ENCODE results near the gene RTN3. TPM values are rescaled to one million over a fixed set of nuclear protein-coding genes. Genes with fewer than 3 reads are reported as not detected.

The RTN3 gene
- total and polyA plus RNA-seq, 4 donors: 82.1 to 102 (median 92.6) TPM

DNA sequence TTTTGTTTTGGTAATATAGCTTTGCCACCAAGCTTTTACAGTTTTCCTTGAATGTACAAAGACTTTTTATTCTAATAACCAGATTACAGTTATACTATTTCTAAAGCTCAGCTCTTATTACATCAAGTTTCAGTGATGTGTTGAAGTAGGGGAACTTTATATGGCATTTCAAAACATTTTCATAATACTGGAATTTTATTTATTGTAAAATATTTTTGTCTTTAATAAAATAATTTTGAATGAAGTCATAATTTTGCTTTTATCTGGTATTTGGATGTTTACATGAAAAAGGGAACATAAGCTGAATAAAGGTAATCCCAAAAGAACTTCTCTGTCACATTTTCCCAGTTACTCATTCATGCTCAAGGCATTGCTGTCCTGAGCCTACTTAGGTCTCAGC lies 34.7 kb downstream of the RTN3 start:
- Histone ChIP-seq H3K27ac (ENCODE audit: low read depth in 1 of 2, low read length in 1 of 2) (no peak overlapping the region), H3K9ac (ENCODE audit: insufficient read depth in 1 of 2, low read length in 2 of 2) (no peak overlapping the region), H3K9me3 (ENCODE audit: control insufficient read depth in 4 of 4, insufficient read depth in 3 of 4, low read length in 3 of 4) (no peaks in the 10 kb centered on the region), H3K4me1 (ENCODE audit: control insufficient read depth in 5 of 5, insufficient read depth in 5 of 5, low read length in 5 of 5) (peaks cover 0 to 4% (median under 1%) of the 10 kb centered on the region in 5 donors), H3K36me3 (ENCODE audit: control insufficient read depth in 4 of 4, insufficient read depth in 4 of 4, low read length in 4 of 4) (peaks cover 0 to 2% (median 0%) of the 10 kb centered on the region in 4 donors), H3K27me3 (ENCODE audit: control insufficient read depth in 3 of 3, insufficient read depth in 3 of 3, low read length in 2 of 3) (no peaks in the 10 kb centered on the region), H3K4me3 (no peak overlapping the region)
- no peak for ATAC-seq (ENCODE audit: insufficient read depth, low FRiP score)
- TF ChIP-seq, protein P1, sequence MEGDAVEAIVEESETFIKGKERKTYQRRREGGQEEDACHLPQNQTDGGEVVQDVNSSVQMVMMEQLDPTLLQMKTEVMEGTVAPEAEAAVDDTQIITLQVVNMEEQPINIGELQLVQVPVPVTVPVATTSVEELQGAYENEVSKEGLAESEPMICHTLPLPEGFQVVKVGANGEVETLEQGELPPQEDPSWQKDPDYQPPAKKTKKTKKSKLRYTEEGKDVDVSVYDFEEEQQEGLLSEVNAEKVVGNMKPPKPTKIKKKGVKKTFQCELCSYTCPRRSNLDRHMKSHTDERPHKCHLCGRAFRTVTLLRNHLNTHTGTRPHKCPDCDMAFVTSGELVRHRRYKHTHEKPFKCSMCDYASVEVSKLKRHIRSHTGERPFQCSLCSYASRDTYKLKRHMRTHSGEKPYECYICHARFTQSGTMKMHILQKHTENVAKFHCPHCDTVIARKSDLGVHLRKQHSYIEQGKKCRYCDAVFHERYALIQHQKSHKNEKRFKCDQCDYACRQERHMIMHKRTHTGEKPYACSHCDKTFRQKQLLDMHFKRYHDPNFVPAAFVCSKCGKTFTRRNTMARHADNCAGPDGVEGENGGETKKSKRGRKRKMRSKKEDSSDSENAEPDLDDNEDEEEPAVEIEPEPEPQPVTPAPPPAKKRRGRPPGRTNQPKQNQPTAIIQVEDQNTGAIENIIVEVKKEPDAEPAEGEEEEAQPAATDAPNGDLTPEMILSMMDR (IDR thresholded peaks at IDR 0.05; ENCODE audit: control extremely low read depth, extremely low read depth): no peak
- no peak for DNase-seq

DNA sequence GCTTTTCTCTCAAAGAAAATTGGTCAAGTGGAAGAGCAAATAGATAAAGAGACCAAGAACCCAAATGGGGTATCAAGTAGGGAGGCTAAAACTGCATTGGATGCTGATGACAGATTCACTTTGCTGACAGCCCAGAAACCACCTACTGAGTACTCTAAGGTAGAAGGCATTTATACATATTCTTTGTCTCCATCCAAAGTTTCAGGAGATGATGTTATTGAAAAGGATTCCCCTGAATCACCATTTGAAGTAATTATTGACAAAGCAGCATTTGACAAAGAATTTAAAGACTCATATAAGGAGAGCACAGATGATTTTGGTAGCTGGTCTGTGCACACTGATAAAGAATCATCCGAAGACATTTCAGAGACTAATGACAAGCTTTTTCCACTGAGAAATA lies 37.7 kb downstream of the RTN3 start:
- H3K4me1 ChIP-seq (ENCODE audit: control insufficient read depth in 5 of 5, insufficient read depth in 5 of 5, low read length in 5 of 5): peaks cover 0 to 4% (median 0%) of the 10 kb centered on the region in 5 donors
- DNase-seq (no peak), ATAC-seq (ENCODE audit: insufficient read depth, low FRiP score) (no peak)
- no peak overlapping the region for H3K27ac ChIP-seq (ENCODE audit: low read depth in 1 of 2, low read length in 1 of 2)
- WGBS, 2 donors: 79 to 87% methylated on average over 1 of the region's 1 CpG
- H3K9ac ChIP-seq (ENCODE audit: insufficient read depth in 1 of 2, low read length in 2 of 2): no peak overlapping the region
- TF ChIP-seq, protein P1 (IDR thresholded peaks at IDR 0.05; ENCODE audit: control extremely low read depth, extremely low read depth): no peak
- no peaks in the 10 kb centered on the region for H3K9me3 ChIP-seq (ENCODE audit: control insufficient read depth in 4 of 4, insufficient read depth in 3 of 4, low read length in 3 of 4)
- peaks cover 0 to 2% (median 0%) of the 10 kb centered on the region in 4 donors for H3K36me3 ChIP-seq (ENCODE audit: control insufficient read depth in 4 of 4, insufficient read depth in 4 of 4, low read length in 4 of 4)
- no peaks in the 10 kb centered on the region for H3K27me3 ChIP-seq (ENCODE audit: control insufficient read depth in 3 of 3, insufficient read depth in 3 of 3, low read length in 2 of 3)
- no peak overlapping the region for H3K4me3 ChIP-seq

DNA sequence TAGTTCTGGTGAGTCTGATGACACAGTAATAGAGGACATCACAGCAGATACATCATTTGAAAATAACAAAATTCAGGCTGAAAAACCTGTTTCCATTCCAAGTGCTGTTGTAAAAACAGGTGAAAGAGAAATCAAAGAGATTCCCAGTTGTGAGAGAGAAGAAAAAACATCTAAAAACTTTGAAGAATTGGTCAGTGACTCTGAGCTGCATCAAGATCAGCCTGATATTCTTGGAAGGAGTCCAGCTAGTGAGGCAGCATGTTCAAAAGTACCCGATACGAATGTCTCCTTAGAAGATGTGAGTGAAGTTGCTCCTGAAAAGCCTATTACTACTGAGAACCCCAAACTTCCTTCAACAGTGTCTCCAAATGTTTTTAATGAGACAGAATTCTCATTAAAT lies 38.7 kb downstream of the RTN3 start:
- H3K9ac ChIP-seq (ENCODE audit: insufficient read depth in 1 of 2, low read length in 2 of 2): no peak overlapping the region
- no peaks in the 10 kb centered on the region for H3K9me3 ChIP-seq (ENCODE audit: control insufficient read depth in 4 of 4, insufficient read depth in 3 of 4, low read length in 3 of 4)
- ATAC-seq (ENCODE audit: insufficient read depth, low FRiP score): no peak
- no peaks in the 10 kb centered on the region for H3K27me3 ChIP-seq (ENCODE audit: control insufficient read depth in 3 of 3, insufficient read depth in 3 of 3, low read length in 2 of 3)
- H3K4me3 ChIP-seq: no peak overlapping the region
- 84 to 90% methylated on average over 2 of the region's 2 CpGs for WGBS, 2 donors
- DNase-seq: peak in 2 of 3 donors; percentile 21 to 43
- H3K36me3 ChIP-seq (ENCODE audit: control insufficient read depth in 4 of 4, insufficient read depth in 4 of 4, low read length in 4 of 4): no peaks in the 10 kb centered on the region
- H3K4me1 ChIP-seq (ENCODE audit: control insufficient read depth in 5 of 5, insufficient read depth in 5 of 5, low read length in 5 of 5): peaks cover 0 to 4% (median 0%) of the 10 kb centered on the region in 5 donors
- H3K27ac ChIP-seq (ENCODE audit: low read depth in 1 of 2, low read length in 1 of 2): no peak overlapping the region
- TF ChIP-seq, protein P1 (IDR thresholded peaks at IDR 0.05; ENCODE audit: control extremely low read depth, extremely low read depth): no peak

DNA sequence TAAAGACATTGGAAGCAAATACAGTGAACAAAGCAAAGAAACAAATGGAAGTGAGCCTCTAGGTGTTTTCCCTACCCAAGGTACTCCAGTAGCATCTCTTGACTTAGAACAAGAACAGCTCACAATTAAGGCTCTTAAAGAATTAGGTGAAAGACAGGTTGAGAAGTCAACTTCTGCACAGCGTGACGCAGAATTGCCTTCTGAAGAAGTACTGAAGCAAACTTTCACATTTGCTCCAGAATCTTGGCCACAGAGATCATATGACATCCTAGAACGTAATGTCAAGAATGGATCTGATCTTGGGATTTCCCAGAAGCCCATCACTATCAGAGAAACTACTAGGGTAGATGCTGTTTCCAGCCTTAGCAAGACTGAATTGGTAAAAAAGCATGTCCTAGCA lies 39.3 kb downstream of the RTN3 start:
- Histone ChIP-seq H3K36me3 (ENCODE audit: control insufficient read depth in 4 of 4, insufficient read depth in 4 of 4, low read length in 4 of 4) (no peaks in the 10 kb centered on the region), H3K27ac (ENCODE audit: low read depth in 1 of 2, low read length in 1 of 2) (no peak overlapping the region), H3K27me3 (ENCODE audit: control insufficient read depth in 3 of 3, insufficient read depth in 3 of 3, low read length in 2 of 3) (no peaks in the 10 kb centered on the region), H3K9me3 (ENCODE audit: control insufficient read depth in 4 of 4, insufficient read depth in 3 of 4, low read length in 3 of 4) (no peaks in the 10 kb centered on the region), H3K4me3 (no peak overlapping the region), H3K9ac (ENCODE audit: insufficient read depth in 1 of 2, low read length in 2 of 2) (no peak overlapping the region), H3K4me1 (ENCODE audit: control insufficient read depth in 5 of 5, insufficient read depth in 5 of 5, low read length in 5 of 5) (peaks cover 0 to 4% (median 0%) of the 10 kb centered on the region in 5 donors)
- WGBS, 2 donors: 93 to 96% methylated on average over 3 of the region's 3 CpGs
- ATAC-seq (ENCODE audit: insufficient read depth, low FRiP score): no peak
- TF ChIP-seq, protein P1 (IDR thresholded peaks at IDR 0.05; ENCODE audit: control extremely low read depth, extremely low read depth): no peak
- DNase-seq: no peak
